Islet precursor cell (in vitro differentiated cells): Measurements from ENCODE around the gene CBY3.
"Not testable (repeated sequence)": the region's sequence is repeated elsewhere in the genome, so short reads cannot be mapped to it uniquely, and the experiment has no call there.

Experiments used
- DNase-seq: peaks from one replicate; pipeline ENCODE4 v3.0.0-alpha.2; 2018

The CBY3 gene

DNA sequence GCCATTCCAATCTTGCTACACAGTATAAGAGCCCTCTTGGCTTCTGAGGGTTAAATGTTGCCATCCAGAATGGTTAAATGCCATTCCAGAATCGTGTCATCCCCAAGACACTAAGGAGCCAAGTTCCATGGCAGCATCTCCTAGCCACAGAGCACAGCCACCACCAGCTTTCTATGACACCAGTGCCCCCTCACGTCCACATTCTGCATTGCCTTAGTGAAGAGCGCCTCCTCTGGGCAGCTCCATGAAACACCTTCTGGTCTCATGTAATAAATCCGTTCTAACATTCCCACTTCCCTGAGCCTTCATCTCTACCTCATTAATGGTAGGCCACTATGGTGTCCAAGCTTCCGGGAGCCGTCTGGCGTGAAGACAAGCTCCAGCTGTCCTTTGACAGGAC lies 12.4 kb downstream of the CBY3 start:
- DNase-seq, result peak; percentile 78

DNA sequence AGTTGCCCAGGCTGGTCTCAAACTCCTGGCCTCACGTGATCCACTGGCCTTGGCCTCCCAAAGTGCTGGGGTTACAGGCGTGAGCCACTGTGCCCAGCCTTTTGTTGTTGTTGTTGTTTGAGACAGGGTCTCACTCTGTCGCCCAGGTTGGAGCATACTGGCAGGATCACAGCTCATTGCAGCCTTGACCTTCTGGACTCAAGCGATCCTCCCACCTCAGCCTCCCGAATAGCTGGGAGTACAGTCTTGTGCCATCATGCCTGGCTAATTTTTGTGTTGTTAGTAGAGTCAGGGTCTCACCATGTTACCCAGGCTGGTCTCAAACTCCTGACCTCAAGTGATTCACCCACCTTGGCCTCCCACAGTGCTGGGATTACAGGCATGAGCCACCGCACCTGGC lies 19.2 kb downstream of the CBY3 start:
- DNase-seq, result not testable (repeated sequence)

GRCh38 chr5:179658179-179658856 lies 22.5 kb downstream of the CBY3 start:
- not testable (repeated sequence) for DNase-seq

DNA sequence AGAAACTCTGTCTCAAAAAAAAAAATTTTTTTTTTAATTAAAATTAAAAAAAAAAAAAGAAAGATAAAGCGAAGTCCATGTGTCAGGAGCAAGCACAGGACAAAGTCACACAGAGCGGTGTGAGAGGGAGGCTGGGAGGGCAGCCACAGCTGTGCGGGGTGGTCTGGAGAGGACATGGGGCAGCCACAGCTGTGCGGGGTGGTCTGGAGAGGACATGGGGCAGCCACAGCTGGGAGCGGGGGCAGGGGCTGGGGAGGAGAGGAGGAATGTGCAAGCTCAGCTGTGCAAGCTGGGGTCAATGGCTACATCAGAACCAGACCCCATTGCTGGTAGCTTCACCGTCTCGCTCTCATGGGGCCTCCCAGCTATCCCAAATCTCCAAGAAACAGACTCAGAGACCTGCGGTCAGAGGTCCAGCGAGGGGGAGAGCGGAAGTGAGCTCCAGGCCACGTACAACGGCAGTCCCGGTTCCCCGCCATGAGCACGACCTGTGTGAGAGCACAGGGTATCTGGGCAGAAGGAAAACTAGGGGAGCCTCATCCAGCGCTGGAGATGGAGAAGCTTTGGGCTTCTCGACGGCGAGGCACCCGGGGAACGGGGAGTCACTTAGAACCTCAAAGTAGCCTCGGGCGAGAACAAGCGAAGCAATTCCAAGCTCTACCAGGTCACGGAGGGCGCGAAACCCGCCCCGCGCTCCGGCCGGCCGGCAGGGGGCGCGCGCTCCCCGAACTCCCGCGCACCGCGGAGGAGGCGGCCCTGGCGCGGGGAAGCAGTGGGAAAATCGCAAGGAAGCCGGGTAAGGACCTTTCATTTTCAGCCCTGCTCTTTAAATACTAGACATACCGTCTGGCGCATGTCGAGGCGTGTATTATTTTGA lies 23.3 kb downstream of the CBY3 start:
- not testable (repeated sequence) for DNase-seq

DNA sequence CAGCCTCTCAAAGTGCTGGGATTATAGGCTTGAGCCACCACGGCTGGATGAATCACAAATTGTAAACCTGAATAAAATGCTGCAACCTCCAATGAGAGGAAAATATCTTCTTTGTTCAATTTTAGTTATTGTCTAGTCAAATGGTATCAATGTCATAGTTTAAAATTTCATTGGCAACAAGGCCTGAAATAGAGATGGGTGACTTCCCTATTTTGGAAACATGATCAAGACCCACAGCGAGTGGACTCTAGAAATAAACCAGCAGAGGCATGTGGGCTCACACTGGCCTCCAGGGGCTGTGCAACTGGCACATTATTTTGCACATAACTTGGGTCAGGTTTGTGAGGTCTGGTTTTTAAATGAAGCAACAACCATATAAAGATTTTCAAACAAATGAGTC lies 27.7 kb downstream of the CBY3 start:
- DNase-seq, result not testable (repeated sequence)

GRCh38 chr5:179650245-179650644 lies 30.6 kb downstream of the CBY3 start:
- not testable (repeated sequence) for DNase-seq

GRCh38 chr5:179649166-179649703 lies 31.6 kb downstream of the CBY3 start:
- not testable (repeated sequence) for DNase-seq

GRCh38 chr5:179648410-179648809 lies 32.4 kb downstream of the CBY3 start:
- DNase-seq, result no peak

- DNase-seq, result not testable (repeated sequence)
These were observed 36.1 kb downstream of the CBY3 start for GRCh38 chr5:179644766-179645165.

DNA sequence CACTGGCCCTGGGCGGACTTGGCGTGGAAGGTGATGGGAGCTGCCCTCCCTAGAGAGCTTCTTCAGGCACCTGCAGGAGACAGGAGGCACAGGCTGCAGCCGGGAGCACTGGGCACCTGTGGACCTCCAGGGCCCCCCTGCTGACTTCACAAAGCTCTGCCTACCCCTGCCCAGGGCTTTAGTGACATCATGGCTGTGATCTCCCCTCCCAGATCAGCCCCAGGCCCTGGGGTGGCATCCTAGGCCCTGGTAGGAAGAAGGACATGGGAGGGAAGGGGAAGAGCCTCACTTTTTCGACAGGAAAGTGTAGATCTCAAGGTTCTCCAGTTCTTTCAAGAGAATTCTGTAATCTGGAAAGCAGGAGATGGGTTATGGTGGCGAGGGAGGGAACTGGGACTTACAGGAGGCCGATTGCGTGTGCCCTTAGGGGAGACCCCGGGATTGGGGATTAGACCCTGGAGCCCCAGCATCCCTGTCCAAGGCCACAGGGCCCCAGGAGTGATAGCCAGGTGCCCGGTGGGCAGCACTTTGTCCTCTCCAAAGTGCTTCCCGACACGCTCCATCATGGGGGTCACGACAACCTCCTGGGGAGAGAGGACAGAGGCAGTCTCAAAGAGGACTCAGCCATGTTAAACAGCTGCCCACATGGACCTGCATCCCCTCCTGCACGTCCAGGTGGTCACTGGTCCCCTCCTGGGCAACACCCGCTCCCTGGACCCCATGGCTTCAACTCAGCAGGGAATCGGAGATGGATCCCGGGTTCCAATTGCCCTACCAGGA lies 37.5 kb downstream of the CBY3 start:
- not testable (repeated sequence) for DNase-seq

- DNase-seq, result not testable (repeated sequence)
These were observed 38.2 kb downstream of the CBY3 start for GRCh38 chr5:179642626-179643025.

GRCh38 chr5:179641745-179642144 lies 39.1 kb downstream of the CBY3 start:
- DNase-seq, result not testable (repeated sequence)

GRCh38 chr5:179639296-179639695 lies 41.5 kb downstream of the CBY3 start:
- not testable (repeated sequence) for DNase-seq

GRCh38 chr5:179634370-179635172 lies 46.3 kb downstream of the CBY3 start:
- not testable (repeated sequence) for DNase-seq

- DNase-seq, result not testable (repeated sequence)
These were observed 47.1 kb downstream of the CBY3 start for GRCh38 chr5:179633501-179634369.
